Stomach (tissue), 4 donors: ENCODE data around the gene UGT1A6.

Experiments used
- CTCF ChIP-seq, 7 experiments: fragments of 450-650 bp in 4 of 7; fragments of 200-600 bp in 3 of 7; sonication (generic) in 3 of 7; IDR thresholded peaks; one replicate each; pipeline ENCODE4 v1.5.1; 2016 to 2019; ENCODE audit warnings: antibody characterized with exemption in 7 of 7, control low read depth in 2 of 7, mild to moderate bottlenecking in 1 of 7
- EP300 ChIP-seq: sonication (generic); formaldehyde crosslinking; IDR thresholded peaks from one replicate; pipeline ENCODE4 v1.6.1; 2017; ENCODE audit warnings: antibody characterized with exemption
- POLR2A ChIP-seq, 4 donors: fragments of 450-650 bp; IDR thresholded peaks; one replicate each; pipeline ENCODE4 v1.6.1; 2016; ENCODE audit warnings: antibody characterized with exemption in 4 of 4, control low read depth in 2 of 4, mild to moderate bottlenecking in 1 of 4, moderate library complexity in 1 of 4
- POLR2AphosphoS5 ChIP-seq, 3 donors: sonication (generic); formaldehyde crosslinking; IDR thresholded peaks; one replicate each; pipeline ENCODE4 v1.6.1; 2016; ENCODE audit warnings: antibody characterized with exemption in 3 of 3

GRCh38 chr2:233746475-233747282 lies 54.0 kb downstream of the UGT1A6 start:
- no peak for TF ChIP-seq CTCF (IDR thresholded peaks at IDR 0.05)
- TF ChIP-seq POLR2AphosphoS5 (IDR thresholded peaks at IDR 0.05) = no peak
- TF ChIP-seq POLR2A (IDR thresholded peaks at IDR 0.05) = no peak
- no peak for TF ChIP-seq EP300
